Activated T-cell treated with anti-CD3 and anti-CD28 coated beads, Interleukin-2, amount 50 U/mL, for 4 hours (primary cell): Measurements from ENCODE around the gene SAT2. TPM values are rescaled to one million over a fixed set of nuclear protein-coding genes. Genes with fewer than 3 reads are reported as not detected.

Source experiments
- ATAC-seq, 2 donors: fragments of 200-7000 bp; cut with Tn5 transposase; one replicate each; pipeline ENCODE4 v1.10.0; 2021
- DNase-seq: peaks from one replicate; pipeline ENCODE4 v3.0.0-alpha.2; 2020
- H3K27me3 Mint-ChIP-seq: one replicate; pipeline ENCODE4 v1.8.0; 2021; ENCODE audit warnings: low read depth, mixed read lengths
- H3K36me3 Mint-ChIP-seq: one replicate; pipeline ENCODE4 v1.8.0; 2022; ENCODE audit warnings: mixed read lengths; ENCODE audit not compliant: insufficient read depth
- H3K4me1 Mint-ChIP-seq: one replicate; pipeline ENCODE4 v1.8.0; 2021; ENCODE audit warnings: low read depth, mixed read lengths
- H3K4me3 Mint-ChIP-seq: one replicate; pipeline ENCODE4 v1.8.0; 2021; ENCODE audit warnings: mild to moderate bottlenecking, moderate library complexity, mixed read lengths
- H3K9me3 Mint-ChIP-seq: one replicate; pipeline ENCODE4 v1.8.0; 2021; ENCODE audit warnings: mixed read lengths
- total RNA-seq, 3 donors: library from RNA; stranded (reverse); gene quantifications; one replicate each; pipeline ENCODE4 v1.2.1, GENCODE V29; 2021

SAT2 gene
- total RNA-seq, 3 donors from 2014 or later = 14.9 to 18.1 (median 16.8) TPM

- no peaks in the 10 kb centered on the region for H3K9me3 Mint-ChIP-seq
- ATAC-seq = no peak
- H3K4me1 Mint-ChIP-seq = no peaks in the 10 kb centered on the region
- H3K36me3 Mint-ChIP-seq = peaks cover 52% of the 10 kb centered on the region
- H3K27me3 Mint-ChIP-seq = no peaks in the 10 kb centered on the region
- no peak for DNase-seq
- H3K4me3 Mint-ChIP-seq = no peak overlapping the region
These were observed 36.0 kb downstream of the SAT2 start for GRCh38 chr17:7591596-7591995.

- Mint-ChIP-seq H3K9me3 (no peaks in the 10 kb centered on the region), H3K27me3 (no peaks in the 10 kb centered on the region), H3K36me3 (peaks cover 47% of the 10 kb centered on the region), H3K4me1 (peaks cover 1% of the 10 kb centered on the region), H3K4me3 (no peak overlapping the region)
- no peak for ATAC-seq
- DNase-seq = no peak
These were observed 36.9 kb downstream of the SAT2 start for GRCh38 chr17:7590743-7591142.

- H3K4me3 Mint-ChIP-seq = no peak within 1 kb of the TSS
- H3K36me3 Mint-ChIP-seq = peaks cover 40% of the 10 kb centered on the region
- DNase-seq = no peak
- H3K4me1 Mint-ChIP-seq = peaks cover 3% of the 10 kb centered on the region
- no peak for ATAC-seq
- H3K27me3 Mint-ChIP-seq = no peaks in the 10 kb centered on the region
- no peaks in the 10 kb centered on the region for H3K9me3 Mint-ChIP-seq
These were observed 37.5 kb downstream of the SAT2 start, which contains the start of gene SOX15 for GRCh38 chr17:7589891-7590691. Gene SOX15, minus strand, starts transcription at chr17:7590094. Its CDS starts 418 bp downstream, at chr17:7589676.

GRCh38 chr17:7589204-7589868, 38.3 kb downstream of the SAT2 start:
- Mint-ChIP-seq H3K9me3 (no peaks in the 10 kb centered on the region), H3K4me3 (no peak overlapping the region), H3K4me1 (peaks cover 11% of the 10 kb centered on the region), H3K27me3 (no peaks in the 10 kb centered on the region), H3K36me3 (peaks cover 41% of the 10 kb centered on the region)
- ATAC-seq (peak; percentile 83 to 86), DNase-seq (peak; percentile 66)

GRCh38 chr17:7588553-7589203, 38.9 kb downstream of the SAT2 start:
- Mint-ChIP-seq H3K27me3 (no peaks in the 10 kb centered on the region), H3K4me1 (peaks cover 11% of the 10 kb centered on the region), H3K36me3 (peaks cover 34% of the 10 kb centered on the region), H3K9me3 (no peaks in the 10 kb centered on the region), H3K4me3 (no peak overlapping the region)
- ATAC-seq (no peak), DNase-seq (no peak)

GRCh38 chr17:7587420-7588151, 40.0 kb downstream of the SAT2 start:
- peaks cover 17% of the 10 kb centered on the region for H3K4me1 Mint-ChIP-seq
- no peaks in the 10 kb centered on the region for H3K9me3 Mint-ChIP-seq
- H3K4me3 Mint-ChIP-seq = no peak overlapping the region
- no peaks in the 10 kb centered on the region for H3K27me3 Mint-ChIP-seq
- DNase-seq (no peak), ATAC-seq (no peak)
- H3K36me3 Mint-ChIP-seq = peaks cover 25% of the 10 kb centered on the region

- Mint-ChIP-seq H3K9me3 (no peaks in the 10 kb centered on the region), H3K36me3 (peaks cover 23% of the 10 kb centered on the region), H3K4me3 (no peak overlapping the region), H3K27me3 (no peaks in the 10 kb centered on the region), H3K4me1 (peaks cover 23% of the 10 kb centered on the region)
- ATAC-seq (no peak), DNase-seq (no peak)
These were observed 40.8 kb downstream of the SAT2 start for GRCh38 chr17:7586673-7587419.

- H3K4me1 Mint-ChIP-seq = peaks cover 51% of the 10 kb centered on the region
- no peaks in the 10 kb centered on the region for H3K9me3 Mint-ChIP-seq
- H3K4me3 Mint-ChIP-seq = peak within 1 kb of the TSS; percentile 95
- H3K27me3 Mint-ChIP-seq = no peaks in the 10 kb centered on the region
- ATAC-seq (peak; percentile 69 to 71), DNase-seq (peak; percentile 93)
- H3K36me3 Mint-ChIP-seq = peaks cover 27% of the 10 kb centered on the region
These were observed 44.1 kb downstream of the SAT2 start, which contains the start of gene MPDU1 for GRCh38 chr17:7583253-7584109. Gene MPDU1, plus strand, starts transcription at chr17:7583852. Its CDS starts 11 bp downstream, at chr17:7583863.

GRCh38 chr17:7582396-7583252, 45.0 kb downstream of the SAT2 start:
- DNase-seq = no peak
- ATAC-seq = no peak
- peaks cover 28% of the 10 kb centered on the region for H3K36me3 Mint-ChIP-seq

GRCh38 chr17:7580604-7581575, 46.7 kb downstream of the SAT2 start:
- H3K4me3 Mint-ChIP-seq = peak overlapping the region; percentile 6
- H3K4me1 Mint-ChIP-seq = peaks cover 77% of the 10 kb centered on the region
- ATAC-seq = no peak
- no peak for DNase-seq
- H3K27me3 Mint-ChIP-seq = no peaks in the 10 kb centered on the region
- peaks cover 40% of the 10 kb centered on the region for H3K36me3 Mint-ChIP-seq
- no peaks in the 10 kb centered on the region for H3K9me3 Mint-ChIP-seq

More at GRCh38 chr17:7582396-7583252, 45.0 kb downstream of the SAT2 start:
- Mint-ChIP-seq H3K4me3 (peak overlapping the region; percentile 95), H3K27me3 (no peaks in the 10 kb centered on the region), H3K4me1 (peaks cover 60% of the 10 kb centered on the region), H3K9me3 (no peaks in the 10 kb centered on the region)

GRCh38 chr17:7579834-7580603, 47.6 kb downstream of the SAT2 start:
- peaks cover 46% of the 10 kb centered on the region for H3K36me3 Mint-ChIP-seq
- no peaks in the 10 kb centered on the region for H3K27me3 Mint-ChIP-seq
- DNase-seq (peak; percentile 26), ATAC-seq (no peak)
- peak overlapping the region; percentile 58 for H3K4me3 Mint-ChIP-seq
- no peaks in the 10 kb centered on the region for H3K9me3 Mint-ChIP-seq
- H3K4me1 Mint-ChIP-seq = peaks cover 82% of the 10 kb centered on the region
